GM21515 (cell line): ENCODE data around the gene AKAIN1.

Source experiments
- ATAC-seq: cut with Tn5 transposase; IDR thresholded peaks from one replicate; pipeline ENCODE4 v1.9.1; 2021; ENCODE audit not compliant: unreplicated experiment

AKAIN1 gene

DNA sequence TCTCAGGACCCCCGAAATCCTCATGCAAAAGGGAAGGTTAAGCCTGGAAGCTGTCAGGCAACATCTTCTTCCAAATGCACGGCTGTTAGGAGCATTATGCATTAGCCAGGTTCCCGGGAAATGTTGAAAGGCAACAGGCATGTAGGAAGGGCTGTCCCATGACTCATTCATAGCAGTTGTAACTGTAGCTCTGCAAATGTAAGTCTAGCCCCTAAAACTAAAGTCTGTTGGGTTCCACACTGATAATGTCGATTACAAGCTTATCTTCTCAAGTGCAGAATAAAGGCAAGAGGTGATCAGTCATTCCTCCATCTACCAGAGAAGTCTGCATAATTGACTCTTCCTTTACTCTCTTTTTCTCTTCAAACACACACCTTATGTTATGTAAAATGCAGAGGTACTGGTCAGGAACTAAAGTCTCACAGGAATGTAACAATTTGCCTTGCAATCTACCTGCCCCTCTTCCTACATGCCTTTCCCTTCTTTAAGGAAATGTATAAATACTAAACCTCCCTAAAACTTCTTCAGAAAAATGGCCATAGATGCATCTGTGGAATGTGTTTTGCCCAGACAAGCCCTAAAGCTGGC lies 99.8 kb downstream of the AKAIN1 start:
- ATAC-seq: no peak

DNA sequence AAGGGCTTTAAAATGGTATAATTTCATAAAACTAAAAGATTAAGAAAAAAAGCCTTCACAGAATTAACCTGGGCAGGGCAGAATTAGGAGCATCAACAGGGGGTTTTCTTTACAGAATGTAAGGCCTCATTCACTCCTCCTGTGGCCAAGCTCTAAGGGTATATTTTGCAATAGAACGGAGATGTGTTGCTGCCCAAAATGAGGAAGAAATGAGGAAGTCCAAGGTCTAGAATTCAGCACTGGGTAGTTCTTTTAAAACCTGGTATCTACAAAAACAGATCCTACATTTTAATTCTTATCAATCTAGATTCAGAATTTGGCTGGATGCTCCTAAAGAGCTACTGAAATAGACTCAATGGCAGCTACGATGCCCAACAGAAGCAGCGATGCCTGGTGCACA lies 101.8 kb downstream of the AKAIN1 start:
- ATAC-seq: no peak

DNA sequence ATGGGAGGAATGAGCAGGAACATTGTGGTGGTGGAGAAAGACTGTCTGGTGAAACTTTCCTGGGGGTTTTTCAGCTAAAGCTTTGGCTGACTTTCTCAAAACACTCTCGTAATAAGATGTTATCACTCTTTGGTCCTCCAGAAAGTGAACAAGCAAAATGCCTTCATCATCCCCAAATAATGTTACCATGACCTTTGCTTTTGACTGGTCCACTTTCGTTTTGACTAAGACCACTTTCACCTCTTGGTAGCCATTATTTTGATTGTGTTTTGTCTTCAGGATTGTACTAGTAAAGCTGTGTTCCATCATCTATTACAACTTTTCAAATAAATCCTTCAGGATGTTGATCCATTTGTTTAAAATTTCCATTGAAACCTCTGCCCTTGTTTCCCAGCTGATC lies 103.2 kb downstream of the AKAIN1 start:
- ATAC-seq: no peak
